GM23338 (cell line): ENCODE results near the gene SSTR5. TPM values are rescaled to one million over a fixed set of nuclear protein-coding genes. Genes with fewer than 3 reads are reported as not detected.

Experiments
- ATAC-seq: fragments of 200-7000 bp; cut with Tn5 transposase; 3 replicates; pipeline ENCODE4 v1.9.1; 2020
- DNase-seq: peaks from one replicate; pipeline ENCODE4 v3.0.0-alpha.2; 2015; ENCODE audit warnings: low spot score
- H2AFZ ChIP-seq: fragments of 200-600 bp; sonication (generic); 2 replicates; pipeline ENCODE4 v1.8.0; 2016; ENCODE audit warnings: antibody characterized with exemption, mild to moderate bottlenecking, moderate library complexity
- H3F3A ChIP-seq: fragments of 200-600 bp; sonication (generic); replicated peaks from 2 replicates; pipeline ENCODE4 v1.8.0; 2017; ENCODE audit warnings: antibody characterized with exemption, mixed run types, low read depth
- H3K27ac ChIP-seq: fragments of 200-600 bp; sonication (generic); 2 replicates; pipeline ENCODE4 v1.6.1; 2016; ENCODE audit warnings: low read depth
- H3K27me3 ChIP-seq: fragments of 200-600 bp; sonication (generic); 2 replicates; pipeline ENCODE4 v1.8.0; 2016; ENCODE audit warnings: mild to moderate bottlenecking, mixed run types, moderate library complexity; ENCODE audit not compliant: insufficient read depth
- H3K36me3 ChIP-seq: fragments of 200-600 bp; sonication (generic); 2 replicates; pipeline ENCODE4 v1.8.0; 2016; ENCODE audit warnings: mild to moderate bottlenecking; ENCODE audit not compliant: insufficient read depth
- H3K4me1 ChIP-seq: fragments of 200-600 bp; sonication (generic); 2 replicates; pipeline ENCODE4 v1.8.0; 2016; ENCODE audit warnings: mild to moderate bottlenecking, moderate library complexity; ENCODE audit not compliant: insufficient read depth
- H3K4me2 ChIP-seq: fragments of 200-600 bp; sonication (generic); 2 replicates; pipeline ENCODE4 v1.7.1; 2017; ENCODE audit warnings: mixed run types
- H3K4me3 ChIP-seq: fragments of 200-600 bp; sonication (generic); 2 replicates; pipeline ENCODE4 v1.6.1; 2016; ENCODE audit warnings: mixed run types
- H3K79me2 ChIP-seq: fragments of 200-600 bp; sonication (generic); replicated peaks from 2 replicates; pipeline ENCODE4 v1.8.0; 2017; ENCODE audit warnings: mild to moderate bottlenecking; ENCODE audit not compliant: insufficient read depth
- H3K9me2 ChIP-seq: fragments of 200-600 bp; sonication (generic); 2 replicates; pipeline ENCODE4 v1.8.0; 2017; ENCODE audit not compliant: insufficient read depth
- H4K20me1 ChIP-seq: fragments of 200-600 bp; sonication (generic); replicated peaks from 2 replicates; pipeline ENCODE4 v1.8.0; 2017; ENCODE audit warnings: mild to moderate bottlenecking; ENCODE audit not compliant: insufficient read depth
- H3K27ac Mint-ChIP-seq: 2 replicates; pipeline ENCODE4 v1.8.0; 2020; ENCODE audit warnings: inconsistent platforms, mild to moderate bottlenecking, moderate library complexity, mixed read lengths
- H3K27me3 Mint-ChIP-seq: 3 replicates; pipeline ENCODE4 v1.8.0; 2022; ENCODE audit warnings: low read depth, mild to moderate bottlenecking, moderate library complexity, mixed read lengths, inconsistent platforms; ENCODE audit not compliant: insufficient read depth, poor library complexity
- H3K36me3 Mint-ChIP-seq: 3 replicates; pipeline ENCODE4 v1.8.0; 2021; ENCODE audit warnings: low read depth, mild to moderate bottlenecking, inconsistent platforms, moderate library complexity, mixed read lengths
- H3K4me1 Mint-ChIP-seq: 3 replicates; pipeline ENCODE4 v1.8.0; 2020; ENCODE audit warnings: mild to moderate bottlenecking, inconsistent platforms, mixed read lengths
- H3K4me3 Mint-ChIP-seq: 3 replicates; pipeline ENCODE4 v1.8.0; 2021; ENCODE audit warnings: moderate library complexity, mild to moderate bottlenecking, inconsistent platforms, mixed read lengths
- H3K9me3 Mint-ChIP-seq: 3 replicates; pipeline ENCODE4 v1.8.0; 2020; ENCODE audit warnings: moderate library complexity, mild to moderate bottlenecking, inconsistent platforms, mixed read lengths
- CREB1 ChIP-seq: fragments of 250-450 bp; sonication (Bioruptor Pico); IDR thresholded peaks from 2 replicates; pipeline ENCODE4 v1.5.0; 2020; ENCODE audit warnings: low read depth, mild to moderate bottlenecking, moderate library complexity
- CTCF ChIP-seq, 2 experiments: fragments of 200-600 bp in 1 of 2; sonication (generic) in 1 of 2; conservative IDR thresholded peaks; 2 replicates each; pipeline versions ENCODE4 v1.5.1 to v1.6.1; 2016 to 2017; ENCODE audit warnings: antibody characterized with exemption in 2 of 2, low read depth in 2 of 2, mild to moderate bottlenecking in 2 of 2, moderate library complexity in 1 of 2
- ETS1 ChIP-seq: IDR thresholded peaks from 2 replicates; pipeline ENCODE4 v1.6.1; 2016; ENCODE audit warnings: antibody characterized with exemption
- EZH2 ChIP-seq: fragments of 200-600 bp; sonication (generic); IDR thresholded peaks from one replicate; pipeline ENCODE4 v1.8.0; 2017; ENCODE audit warnings: antibody characterized with exemption, mild to moderate bottlenecking, low read depth; ENCODE audit not compliant: unreplicated experiment
- EZH2phosphoT487 ChIP-seq: fragments of 200-600 bp; sonication (generic); IDR thresholded peaks from one replicate; pipeline ENCODE4 v1.8.1; 2018; ENCODE audit warnings: antibody characterized with exemption; ENCODE audit not compliant: unreplicated experiment
- JUNB ChIP-seq: IDR thresholded peaks from one replicate; pipeline ENCODE4 v1.6.1; 2016; ENCODE audit warnings: antibody characterized with exemption; ENCODE audit not compliant: unreplicated experiment
- NANOG ChIP-seq: IDR thresholded peaks from 2 replicates; pipeline ENCODE4 v1.6.1; 2016; ENCODE audit warnings: antibody characterized with exemption, borderline replicate concordance
- POLR2AphosphoS5 ChIP-seq: IDR thresholded peaks from 2 replicates; pipeline ENCODE4 v1.6.1; 2016; ENCODE audit warnings: antibody characterized with exemption, low read depth
- REST ChIP-seq: IDR thresholded peaks from one replicate; pipeline ENCODE4 v1.6.1; 2018; ENCODE audit warnings: antibody characterized with exemption; ENCODE audit not compliant: unreplicated experiment
- STAT1 ChIP-seq: IDR thresholded peaks from one replicate; pipeline ENCODE4 v1.6.1; 2016; ENCODE audit warnings: antibody characterized with exemption; ENCODE audit not compliant: unreplicated experiment
- ZNF114 ChIP-seq: fragments of 250-450 bp; sonication (Bioruptor Pico); IDR thresholded peaks from 2 replicates; pipeline ENCODE4 v1.5.0; 2020; ENCODE audit warnings: mild to moderate bottlenecking, moderate library complexity
- ZNF331 ChIP-seq: fragments of 250-450 bp; sonication (Bioruptor Pico); IDR thresholded peaks from 2 replicates; pipeline ENCODE4 v1.5.0; 2020; ENCODE audit warnings: low read depth, mild to moderate bottlenecking, moderate library complexity
- ZNF462 ChIP-seq: fragments of 250-450 bp; sonication (Bioruptor Pico); IDR thresholded peaks from 2 replicates; pipeline ENCODE4 v1.5.0; 2020; ENCODE audit warnings: mild to moderate bottlenecking, moderate library complexity
- polyA plus RNA-seq: library from polyadenylated mRNA; unstranded; fragments of >200 nt; fragmentation: Nextera tagmentation; extraction: Ambion mirVana; gene quantifications from 2 replicates; pipeline ENCODE4 v1.2.1, GENCODE V29; 2016
- total RNA-seq: library from RNA; depleted of rRNA; stranded (reverse); fragments of >200 nt; shearing (Covaris generic); gene quantifications from 2 replicates; pipeline ENCODE4 v1.2.3, GENCODE V29; 2014

SSTR5 gene
- total and polyA plus RNA-seq, 2 experiments from 2014 or later: 0.60 to 1.0 TPM

- no peaks in the 10 kb centered on the region; the same call in 1 of the 2 replicates for H3K27me3 ChIP-seq
- ATAC-seq: peak; percentile 11
These were observed 2.3 kb upstream of the SSTR5 start for GRCh38 chr16:1070084-1070863.

More at GRCh38 chr16:1070084-1070863, 2.3 kb upstream of the SSTR5 start:
- TF ChIP-seq EZH2phosphoT487: no peak
- no peak for TF ChIP-seq POLR2AphosphoS5
- no peak for TF ChIP-seq CREB1 (CRISPR knock-in tag)
- no peak for TF ChIP-seq ZNF114
- TF ChIP-seq JUNB: no peak
- TF ChIP-seq ZNF331: no peak
- no peak for TF ChIP-seq STAT1
- no peak for TF ChIP-seq ZNF462
- TF ChIP-seq NANOG: no peak
- TF ChIP-seq CTCF (conservative IDR thresholded peaks at IDR 0.05; ENCODE audit: low read depth in 2 of 2): no peak
- TF ChIP-seq ETS1: no peak
- no peak for TF ChIP-seq EZH2
- no peak for TF ChIP-seq REST
- H3K4me3 Mint-ChIP-seq: no peak overlapping the region
- Histone ChIP-seq H3K4me1 (peaks cover 13% of the 10 kb centered on the region; the same call in 1 of the 2 replicates), H3F3A (no peaks in the 10 kb centered on the region), H3K4me3 (no peak overlapping the region), H3K36me3 (no peaks in the 10 kb centered on the region), H3K9me2 (no peaks in the 10 kb centered on the region), H3K27ac (no peak overlapping the region), H3K79me2 (no peaks in the 10 kb centered on the region), H3K4me2 (no peak overlapping the region), H4K20me1 (no peaks in the 10 kb centered on the region), H2AFZ (no peak overlapping the region)
- no peak overlapping the region for H3K27ac Mint-ChIP-seq
- peaks cover 5% of the 10 kb centered on the region; the same call in 2 of the 3 replicates for H3K4me1 Mint-ChIP-seq
- peaks cover 3% of the 10 kb centered on the region for H3K27me3 Mint-ChIP-seq
- no peak for DNase-seq
- H3K9me3 Mint-ChIP-seq: no peaks in the 10 kb centered on the region
- H3K36me3 Mint-ChIP-seq: no peaks in the 10 kb centered on the region
